K562 (cell line): ENCODE measurements around the gene AQP5.

Experiments used
- CBFB ChIP-seq: sonication (generic); formaldehyde crosslinking; IDR thresholded peaks from 2 replicates; pipeline ENCODE4 v1.4.0; 2020; ENCODE audit warnings: mild to moderate bottlenecking, missing genetic modification reagents
- HIVEP1 ChIP-seq: fragments of 250-450 bp; sonication (Bioruptor Pico); IDR thresholded peaks from 2 replicates; pipeline ENCODE4 v1.4.0; 2020; ENCODE audit warnings: mild to moderate bottlenecking
- MEIS2 ChIP-seq: fragments of 450-650 bp; IDR thresholded peaks from 2 replicates; pipeline ENCODE4 v1.6.1; 2014; ENCODE audit warnings: mild to moderate bottlenecking; ENCODE audit not compliant: partially characterized antibody
- POLR2AphosphoS5 ChIP-seq: IDR thresholded peaks from 2 replicates; pipeline ENCODE4 v1.6.1; 2011; ENCODE audit warnings: mild to moderate bottlenecking, low read depth, low read length, moderate library complexity; ENCODE audit not compliant: control insufficient read depth, insufficient read depth
- RAD21 ChIP-seq, 2 experiments: fragments of 250-450 bp in 1 of 2; fragments of 450-650 bp in 1 of 2; sonication (Bioruptor Pico) in 1 of 2; formaldehyde crosslinking in 1 of 2; IDR thresholded peaks in 1 of 2; conservative IDR thresholded peaks in 1 of 2; 2 replicates each; pipeline versions ENCODE4 v1.4.0 to v1.8.0; 2020 to 2022; ENCODE audit warnings: mild to moderate bottlenecking in 2 of 2, moderate library complexity in 1 of 2
- SNIP1 ChIP-seq: fragments of 450-650 bp; IDR thresholded peaks from 2 replicates; pipeline ENCODE4 v1.7.1; 2017; ENCODE audit warnings: low read depth, mild to moderate bottlenecking
- TAF1 ChIP-seq: IDR thresholded peaks from 2 replicates; pipeline ENCODE4 v1.6.1; 2011; ENCODE audit warnings: mild to moderate bottlenecking, low read length, moderate library complexity; ENCODE audit not compliant: insufficient read depth, control insufficient read depth, severe bottlenecking; ENCODE audit errors: extremely low read depth
- U2AF2 ChIP-seq: fragments of 200-400 bp; formaldehyde crosslinking; optimal IDR thresholded peaks from 2 replicates; pipeline ENCODE3; 2017; ENCODE audit warnings: low read depth, mild to moderate bottlenecking, low read length
- ZNF146 ChIP-seq: IDR thresholded peaks from one replicate; pipeline ENCODE4 v1.6.1; 2018; ENCODE audit warnings: missing compliant biosample characterization; ENCODE audit not compliant: unreplicated experiment
- TF ChIP-seq, protein P1 (sequence below): fragments of 150-350 bp; IDR thresholded peaks from 2 replicates; pipeline ENCODE4 v1.6.1; 2014; ENCODE audit warnings: low read depth, mild to moderate bottlenecking, low read length, borderline replicate concordance
- TF ChIP-seq, protein P2 (sequence below): fragments of 450-650 bp; formaldehyde crosslinking; IDR thresholded peaks from 2 replicates; pipeline ENCODE4 v1.4.0; 2022; ENCODE audit warnings: missing genetic modification characterization

DNA sequence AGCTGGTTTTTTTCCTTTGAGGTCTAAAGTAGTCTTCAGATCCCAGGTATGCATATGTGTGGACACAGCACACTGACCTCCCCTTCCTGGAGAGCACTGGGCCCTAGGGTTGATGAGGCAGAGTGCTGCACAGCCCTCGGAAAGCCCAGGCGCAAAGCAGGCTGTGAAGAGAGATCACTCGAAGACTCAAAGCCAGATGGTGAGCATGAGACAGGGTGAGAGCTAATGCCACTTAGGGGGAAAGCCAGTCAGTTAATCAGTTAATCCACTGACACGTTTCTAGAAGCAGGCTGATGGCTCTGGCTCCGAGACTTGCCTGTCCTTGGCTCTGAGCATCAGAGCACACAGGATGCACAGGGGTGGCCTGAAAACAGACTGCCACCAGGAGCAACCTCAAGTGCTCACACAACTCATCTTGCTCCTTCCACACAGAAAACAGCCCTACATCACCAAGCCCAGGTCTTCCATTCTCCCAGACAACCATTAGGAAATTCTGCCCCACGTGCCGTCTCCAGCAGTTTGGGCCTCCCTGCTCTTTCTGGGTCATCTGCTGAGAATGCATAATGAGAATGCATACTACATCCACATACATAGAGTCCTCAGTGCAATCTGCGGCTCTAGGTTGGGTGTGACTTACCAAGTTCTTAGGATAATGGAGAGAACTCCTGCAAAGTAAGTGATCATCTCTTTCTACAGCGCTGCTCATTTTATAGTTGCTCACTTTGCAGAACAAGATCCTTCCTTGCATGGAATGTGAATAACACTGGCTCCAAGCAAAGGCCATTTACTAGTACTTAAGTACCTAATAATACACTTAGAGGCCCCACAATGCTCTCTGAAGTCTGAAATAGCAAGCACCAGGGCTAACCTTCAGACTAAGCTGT, 23.0 kb downstream of the AQP5 start:
- no peak for TF ChIP-seq U2AF2
- no peak for TF ChIP-seq CBFB (CRISPR knock-in tag)
- no peak for TF ChIP-seq ZNF146
- TF ChIP-seq HIVEP1 (CRISPR knock-in tag) = no peak
- no peak for TF ChIP-seq RAD21 (CRISPR knock-in tag; conservative IDR thresholded peaks at IDR 0.05 in 1 of 2, IDR thresholded peaks at IDR 0.05 in 1 of 2)
- TF ChIP-seq SNIP1 = no peak
- TF ChIP-seq TAF1 = no peak
- TF ChIP-seq, protein P1, sequence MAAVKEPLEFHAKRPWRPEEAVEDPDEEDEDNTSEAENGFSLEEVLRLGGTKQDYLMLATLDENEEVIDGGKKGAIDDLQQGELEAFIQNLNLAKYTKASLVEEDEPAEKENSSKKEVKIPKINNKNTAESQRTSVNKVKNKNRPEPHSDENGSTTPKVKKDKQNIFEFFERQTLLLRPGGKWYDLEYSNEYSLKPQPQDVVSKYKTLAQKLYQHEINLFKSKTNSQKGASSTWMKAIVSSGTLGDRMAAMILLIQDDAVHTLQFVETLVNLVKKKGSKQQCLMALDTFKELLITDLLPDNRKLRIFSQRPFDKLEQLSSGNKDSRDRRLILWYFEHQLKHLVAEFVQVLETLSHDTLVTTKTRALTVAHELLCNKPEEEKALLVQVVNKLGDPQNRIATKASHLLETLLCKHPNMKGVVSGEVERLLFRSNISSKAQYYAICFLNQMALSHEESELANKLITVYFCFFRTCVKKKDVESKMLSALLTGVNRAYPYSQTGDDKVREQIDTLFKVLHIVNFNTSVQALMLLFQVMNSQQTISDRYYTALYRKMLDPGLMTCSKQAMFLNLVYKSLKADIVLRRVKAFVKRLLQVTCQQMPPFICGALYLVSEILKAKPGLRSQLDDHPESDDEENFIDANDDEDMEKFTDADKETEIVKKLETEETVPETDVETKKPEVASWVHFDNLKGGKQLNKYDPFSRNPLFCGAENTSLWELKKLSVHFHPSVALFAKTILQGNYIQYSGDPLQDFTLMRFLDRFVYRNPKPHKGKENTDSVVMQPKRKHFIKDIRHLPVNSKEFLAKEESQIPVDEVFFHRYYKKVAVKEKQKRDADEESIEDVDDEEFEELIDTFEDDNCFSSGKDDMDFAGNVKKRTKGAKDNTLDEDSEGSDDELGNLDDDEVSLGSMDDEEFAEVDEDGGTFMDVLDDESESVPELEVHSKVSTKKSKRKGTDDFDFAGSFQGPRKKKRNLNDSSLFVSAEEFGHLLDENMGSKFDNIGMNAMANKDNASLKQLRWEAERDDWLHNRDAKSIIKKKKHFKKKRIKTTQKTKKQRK = no peak
- TF ChIP-seq, protein P2, sequence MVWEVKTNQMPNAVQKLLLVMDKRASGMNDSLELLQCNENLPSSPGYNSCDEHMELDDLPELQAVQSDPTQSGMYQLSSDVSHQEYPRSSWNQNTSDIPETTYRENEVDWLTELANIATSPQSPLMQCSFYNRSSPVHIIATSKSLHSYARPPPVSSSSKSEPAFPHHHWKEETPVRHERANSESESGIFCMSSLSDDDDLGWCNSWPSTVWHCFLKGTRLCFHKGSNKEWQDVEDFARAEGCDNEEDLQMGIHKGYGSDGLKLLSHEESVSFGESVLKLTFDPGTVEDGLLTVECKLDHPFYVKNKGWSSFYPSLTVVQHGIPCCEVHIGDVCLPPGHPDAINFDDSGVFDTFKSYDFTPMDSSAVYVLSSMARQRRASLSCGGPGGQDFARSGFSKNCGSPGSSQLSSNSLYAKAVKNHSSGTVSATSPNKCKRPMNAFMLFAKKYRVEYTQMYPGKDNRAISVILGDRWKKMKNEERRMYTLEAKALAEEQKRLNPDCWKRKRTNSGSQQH (CRISPR knock-in tag) = no peak
- no peak for TF ChIP-seq MEIS2
- TF ChIP-seq POLR2AphosphoS5 = no peak
